Measurements from ENCODE around the gene MAP3K2. TPM values are rescaled to one million over a fixed set of nuclear protein-coding genes. Genes with fewer than 3 reads are reported as not detected.

Gene MAP3K2
- total RNA-seq, 1 experiment from 2014 or later, result 54.6 TPM

- Histone ChIP-seq H4K20me1 (ENCODE audit: low read length) (no peaks in the 10 kb centered on the region), H3K9me3 (ENCODE audit: low read length) (no peaks in the 10 kb centered on the region), H3K4me2 (ENCODE audit: low read length) (peak overlapping the region; percentile 30), H3K27me3 (ENCODE audit: low read length) (no peaks in the 10 kb centered on the region), H2AFZ (ENCODE audit: low read length) (no peak overlapping the region), H3K4me1 (ENCODE audit: insufficient read depth, low read length) (peaks cover 45% of the 10 kb centered on the region), H3K9ac (ENCODE audit: low read length) (no peak overlapping the region), H3K79me2 (ENCODE audit: low read length) (no peaks in the 10 kb centered on the region), H3F3A (ENCODE audit: low read length, unreplicated experiment) (peaks cover 7% of the 10 kb centered on the region), H3K4me3 (ENCODE audit: low read length) (no peak overlapping the region), H3K27ac (ENCODE audit: low read length) (peak overlapping the region; percentile 12), H3K36me3 (ENCODE audit: low read depth, low read length) (no peaks in the 10 kb centered on the region), H3K9me2 (replicated peaks; ENCODE audit: low read length) (no peaks in the 10 kb centered on the region)
- no TSS peak for BruUV-seq (replicated peaks)
- ChIA-PET POLR2A (ENCODE audit: unreplicated experiment) (interaction anchor here (0.6 to 0.7 kb wide), 2 partner anchors 90 to 1357 kb away, joined by 4 to 5 read pairs; no protein-coding TSS in a partner anchor), CTCF (interaction anchor here (0.5 kb wide), 1 partner anchor 217 kb away, joined by 7 read pairs; no protein-coding TSS in a partner anchor)
- DNase-seq (peak; percentile 81), ATAC-seq (peak; percentile 29)
- TF ChIP-seq EZH2 (IDR thresholded peaks at IDR 0.05; ENCODE audit: low read length, unreplicated experiment) (no peak), EZH2phosphoT487 (IDR thresholded peaks at IDR 0.05; ENCODE audit: borderline replicate concordance, low read length) (no peak), CTCF (conservative IDR thresholded peaks at IDR 0.05; ENCODE audit: low read depth, low read length) (no peak)
- intact Hi-C loops (cut with micrococcal nuclease), result no loop called here
These were observed 26.2 kb upstream of the MAP3K2 start for GRCh38 chr2:127413782-127414637.

- H3K36me3 ChIP-seq (ENCODE audit: low read depth, low read length), result no peaks in the 10 kb centered on the region
- H3K27me3 ChIP-seq (ENCODE audit: low read length), result no peaks in the 10 kb centered on the region
- H2AFZ ChIP-seq (ENCODE audit: low read length), result no peak overlapping the region
- H3K9me3 ChIP-seq (ENCODE audit: low read length), result no peaks in the 10 kb centered on the region
- ATAC-seq (no peak), DNase-seq (no peak)
- peaks cover 7% of the 10 kb centered on the region for H3F3A ChIP-seq (ENCODE audit: low read length, unreplicated experiment)
- BruUV-seq (replicated peaks), result no TSS peak
- ChIA-PET POLR2A (ENCODE audit: unreplicated experiment) (no interaction called here), CTCF (no interaction called here)
- no peaks in the 10 kb centered on the region for H3K79me2 ChIP-seq (ENCODE audit: low read length)
- no peak overlapping the region for H3K4me3 ChIP-seq (ENCODE audit: low read length)
- no peak overlapping the region for H3K9ac ChIP-seq (ENCODE audit: low read length)
- H3K9me2 ChIP-seq (replicated peaks; ENCODE audit: low read length), result no peaks in the 10 kb centered on the region
- TF ChIP-seq EZH2 (IDR thresholded peaks at IDR 0.05; ENCODE audit: low read length, unreplicated experiment), result no peak
- TF ChIP-seq EZH2phosphoT487 (IDR thresholded peaks at IDR 0.05; ENCODE audit: borderline replicate concordance, low read length), result no peak
- no peak for TF ChIP-seq CTCF (conservative IDR thresholded peaks at IDR 0.05; ENCODE audit: low read depth, low read length)
- H3K27ac ChIP-seq (ENCODE audit: low read length), result peak overlapping the region; percentile 12; the same call in 1 of the 2 replicates
- peak overlapping the region; percentile 30; the same call in 1 of the 2 replicates for H3K4me2 ChIP-seq (ENCODE audit: low read length)
- intact Hi-C loops (cut with micrococcal nuclease), result no loop called here
- H4K20me1 ChIP-seq (ENCODE audit: low read length), result no peaks in the 10 kb centered on the region
- peaks cover 52% of the 10 kb centered on the region for H3K4me1 ChIP-seq (ENCODE audit: insufficient read depth, low read length)
These were observed 25.4 kb upstream of the MAP3K2 start for GRCh38 chr2:127413200-127413599.

Data from PC-3 (cell line).